ENCODE measurements around the gene TMPRSS13.

The TMPRSS13 gene

GRCh38 chr11:117912497-117912896 lies 16.7 kb downstream of the TMPRSS13 start:
- DNase-seq (ENCODE audit: low spot score): no peak

GRCh38 chr11:117911694-117912093 lies 17.5 kb downstream of the TMPRSS13 start:
- no peak for DNase-seq (ENCODE audit: low spot score)

GRCh38 chr11:117910941-117911655 lies 18.1 kb downstream of the TMPRSS13 start:
- DNase-seq (ENCODE audit: low spot score): no peak

DNA sequence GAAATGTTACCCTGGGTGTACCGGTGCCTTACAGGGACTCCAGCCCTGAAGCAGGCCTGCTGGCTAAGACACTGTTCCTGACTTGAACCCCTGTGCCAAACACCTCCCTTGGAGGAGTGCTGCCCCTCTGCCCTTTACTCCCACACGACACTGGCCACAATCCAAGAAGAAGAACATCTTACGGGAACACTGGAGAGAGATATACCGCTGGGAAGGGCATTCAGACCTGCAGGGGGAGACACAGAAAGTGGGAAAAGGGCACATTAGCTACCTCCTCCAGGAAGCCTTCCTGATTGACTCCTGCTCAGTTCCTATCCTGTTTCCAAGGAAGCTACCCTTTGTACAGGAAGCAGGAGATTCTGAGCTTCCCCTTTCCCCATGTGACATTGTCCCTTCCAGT lies 18.7 kb downstream of the TMPRSS13 start:
- DNase-seq (ENCODE audit: low spot score): no peak

- no peak for DNase-seq (ENCODE audit: low spot score)
Measured at GRCh38 chr11:117909611-117910382, 19.4 kb downstream of the TMPRSS13 start.

GRCh38 chr11:117908959-117909610 lies 20.1 kb downstream of the TMPRSS13 start:
- peak; percentile 16 for DNase-seq (ENCODE audit: low spot score)

DNA sequence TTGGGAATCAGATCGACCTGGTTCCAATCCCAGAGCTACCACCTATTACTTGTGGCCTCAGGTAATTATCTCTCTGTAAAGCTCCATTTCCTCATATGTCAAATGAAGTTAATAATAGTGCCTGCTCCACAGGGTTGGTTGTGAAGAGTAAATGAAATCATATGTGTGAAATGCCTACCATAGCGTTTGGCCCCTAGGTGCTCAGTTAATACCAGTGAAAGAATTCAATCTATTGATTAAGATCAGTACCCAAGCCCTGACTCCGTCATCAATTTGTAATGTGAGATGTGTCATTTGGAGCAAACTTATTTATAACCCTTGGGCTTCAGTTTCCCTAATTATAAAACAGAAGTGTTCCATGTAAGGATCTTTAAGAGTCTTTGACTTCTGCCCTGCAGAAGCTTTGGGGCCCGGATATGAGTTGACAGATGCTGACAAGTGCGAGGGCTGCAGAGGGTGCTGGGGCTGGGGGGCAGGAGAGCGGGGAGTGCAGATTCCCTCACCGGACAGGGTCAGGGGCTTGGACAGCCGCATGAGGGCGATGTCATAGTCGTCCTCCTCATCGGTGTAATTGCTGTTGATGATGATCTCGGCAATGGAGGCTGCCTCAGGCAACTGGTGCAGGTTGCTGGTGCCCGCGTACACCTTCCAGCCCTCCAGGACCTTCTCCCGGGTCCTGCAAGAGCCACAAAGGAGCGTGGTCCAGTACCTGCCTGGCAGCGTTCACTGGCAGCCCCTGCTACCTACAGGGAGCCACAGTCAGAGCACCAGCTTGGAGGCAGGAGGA lies 20.9 kb downstream of the TMPRSS13 start:
- no peak for DNase-seq (ENCODE audit: low spot score)

- peak; percentile 97 for DNase-seq (ENCODE audit: low spot score)
Measured at GRCh38 chr11:117907276-117908108, 21.7 kb downstream of the TMPRSS13 start.

DNA sequence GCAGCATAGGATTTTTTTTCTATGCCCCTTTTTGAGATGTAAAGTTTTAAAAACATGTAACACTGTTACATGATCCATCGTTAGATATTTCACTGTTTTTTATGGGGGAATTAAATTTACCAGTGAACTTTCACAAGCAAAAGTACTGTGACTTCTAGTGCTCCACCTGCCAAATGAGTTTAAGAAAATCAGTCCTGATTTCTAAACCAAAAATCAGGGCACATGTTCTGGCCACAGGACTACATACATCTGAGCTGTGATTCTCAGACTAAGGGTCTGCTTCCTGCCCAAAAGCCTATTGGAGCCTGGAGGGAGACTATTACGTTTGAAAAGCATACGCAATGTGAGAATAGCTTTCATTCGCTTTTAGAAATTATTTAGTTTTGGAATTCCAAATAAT lies 22.5 kb downstream of the TMPRSS13 start:
- DNase-seq (ENCODE audit: low spot score): no peak

GRCh38 chr11:117906126-117906525 lies 23.1 kb downstream of the TMPRSS13 start:
- DNase-seq (ENCODE audit: low spot score): no peak

DNA sequence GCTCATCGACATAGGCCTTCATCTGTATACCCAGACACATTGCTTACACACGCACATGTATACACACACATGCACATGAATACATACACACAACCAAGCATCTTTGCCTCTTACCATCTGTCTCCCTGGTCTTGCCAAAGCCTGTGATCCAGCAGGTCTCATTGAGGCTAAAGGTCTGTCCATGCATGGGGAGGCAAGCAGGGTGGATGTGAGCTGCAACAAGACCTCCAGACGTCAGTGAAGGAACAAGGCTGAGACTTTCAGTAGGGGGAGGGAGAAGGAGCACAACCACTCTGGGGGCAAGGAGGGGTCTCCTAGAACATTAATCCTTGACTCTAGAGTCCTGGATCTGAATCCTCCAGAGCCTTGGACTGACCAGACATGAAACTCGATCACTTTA lies 23.7 kb downstream of the TMPRSS13 start:
- no peak for DNase-seq (ENCODE audit: low spot score)

DNA sequence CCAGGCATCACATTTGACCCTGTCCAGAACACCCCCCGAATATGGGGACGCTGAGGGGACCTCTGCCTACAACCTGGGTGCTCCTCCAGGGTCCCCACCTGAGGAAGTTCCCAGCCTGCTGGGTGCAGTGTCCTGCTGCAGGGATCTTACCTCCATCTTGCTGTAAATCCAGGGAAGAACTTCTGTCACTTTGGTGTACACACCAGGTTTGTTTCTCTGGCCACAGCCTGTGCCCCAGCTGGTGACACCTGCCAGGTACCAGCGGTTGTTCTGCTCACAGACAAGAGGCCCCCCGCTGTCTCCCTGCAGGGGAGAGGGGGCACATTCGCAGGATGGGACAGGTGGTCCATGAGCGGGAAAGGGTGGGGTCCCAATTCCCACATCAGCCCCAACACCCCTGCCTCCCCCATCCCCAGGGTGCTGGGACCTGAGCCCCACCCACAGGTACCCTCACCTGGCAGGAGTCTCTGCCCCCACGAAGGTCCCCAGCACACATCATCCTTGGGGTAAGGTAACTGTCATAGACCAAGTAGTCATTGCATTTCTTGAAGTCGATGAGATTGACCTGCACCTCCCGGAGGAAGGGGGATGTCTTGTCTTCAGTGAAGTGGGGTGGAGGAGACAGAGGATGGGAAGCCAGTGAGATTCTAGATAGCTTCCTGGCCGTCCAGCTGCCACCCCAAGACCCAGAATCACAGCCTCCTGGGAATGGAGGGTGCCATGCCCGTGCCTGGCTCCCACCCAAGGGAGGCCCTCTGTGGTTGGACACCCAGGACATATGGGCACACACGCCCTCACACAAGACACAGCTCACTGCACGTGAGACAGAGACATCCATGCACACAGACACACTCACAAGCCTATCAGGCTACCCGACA lies 25.5 kb downstream of the TMPRSS13 start:
- DNase-seq (ENCODE audit: low spot score): no peak

DNA sequence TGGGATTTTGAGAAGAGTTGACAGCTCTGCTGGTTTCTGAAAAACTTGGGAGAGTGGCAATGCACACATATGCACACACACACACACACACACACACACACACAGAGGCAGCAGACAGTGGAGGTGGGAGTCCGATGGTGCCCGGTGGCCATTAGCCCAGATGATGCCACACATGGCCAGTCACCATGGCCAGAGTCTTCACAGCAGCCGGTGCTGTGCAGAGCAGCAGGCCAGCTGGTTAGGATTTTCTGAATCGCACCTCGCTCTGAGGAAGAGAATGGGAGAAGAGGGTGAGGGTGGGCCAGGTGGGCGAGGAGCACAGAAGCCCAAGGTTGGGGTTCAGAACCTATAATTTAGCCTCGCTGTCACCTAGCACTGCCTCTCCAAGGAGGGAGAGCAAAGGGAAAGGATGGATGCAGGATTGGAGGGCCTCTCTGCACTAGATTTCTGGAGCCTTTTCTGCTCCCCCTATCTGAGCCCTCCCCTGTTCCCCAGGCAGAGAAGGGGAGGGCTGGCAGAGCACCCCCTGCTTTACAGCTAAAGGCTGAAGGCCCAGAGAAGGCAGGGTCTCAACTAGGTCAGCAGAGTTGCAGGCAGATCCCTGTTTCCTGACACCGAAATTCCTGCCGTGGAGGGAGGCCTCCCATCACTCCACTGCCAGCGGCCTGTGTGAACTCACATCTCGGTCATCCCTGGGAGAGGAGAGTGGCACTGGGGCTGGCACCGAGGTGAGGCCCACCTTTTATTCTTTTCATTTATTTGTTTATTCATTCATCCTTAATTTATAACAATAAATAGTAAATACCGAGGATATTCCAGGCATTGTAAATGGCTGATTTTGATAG lies 27.0 kb downstream of the TMPRSS13 start:
- no peak for DNase-seq (ENCODE audit: low spot score)

- DNase-seq (ENCODE audit: low spot score): no peak
Measured at GRCh38 chr11:117901601-117902000, 27.6 kb downstream of the TMPRSS13 start.

- DNase-seq (ENCODE audit: low spot score): no peak
Measured at GRCh38 chr11:117900720-117901440, 28.3 kb downstream of the TMPRSS13 start.

DNA sequence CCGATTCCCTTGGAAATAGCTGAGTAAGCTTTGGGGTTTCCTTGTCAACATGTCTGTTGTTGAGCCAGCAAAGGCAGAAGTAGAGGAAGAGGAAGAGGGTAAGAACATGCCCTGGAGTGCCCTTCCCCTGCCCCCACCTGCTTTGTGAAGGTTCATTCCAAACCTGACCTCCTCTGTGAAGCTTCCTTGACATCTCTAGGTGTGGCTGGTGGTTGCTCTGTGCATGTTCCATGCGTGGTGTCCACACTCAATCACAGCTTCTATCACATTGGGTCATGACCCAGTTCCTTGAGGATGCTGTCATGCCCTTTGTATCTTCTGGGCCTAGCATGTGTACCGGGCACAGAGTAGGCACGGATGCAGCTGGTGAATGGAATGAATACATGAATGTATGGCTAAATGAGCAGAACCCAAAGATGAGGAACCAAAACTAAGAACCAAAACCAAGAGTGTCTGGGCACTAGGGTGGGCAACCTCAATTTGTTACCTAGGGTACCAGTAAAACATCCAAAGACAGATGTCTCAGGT lies 29.0 kb downstream of the TMPRSS13 start:
- no peak for DNase-seq (ENCODE audit: low spot score)

- DNase-seq (ENCODE audit: low spot score): no peak
Measured at GRCh38 chr11:117898059-117898458, 31.1 kb downstream of the TMPRSS13 start.

- DNase-seq (ENCODE audit: low spot score): no peak
Measured at GRCh38 chr11:117892651-117893050, 36.6 kb downstream of the TMPRSS13 start.

Measured in RKO (cell line).